NCI-H2081 (cell line): ENCODE measurements around the gene MAP10.

Experiments
- DNase-seq, 2 experiments: peaks; one replicate each; lab custom pipeline; 2025; lab: John Stamatoyannopoulos, UW

Gene MAP10

GRCh38 chr1:232795497-232796053 lies 9.6 kb upstream of the MAP10 start:
- no peak for DNase-seq

DNA sequence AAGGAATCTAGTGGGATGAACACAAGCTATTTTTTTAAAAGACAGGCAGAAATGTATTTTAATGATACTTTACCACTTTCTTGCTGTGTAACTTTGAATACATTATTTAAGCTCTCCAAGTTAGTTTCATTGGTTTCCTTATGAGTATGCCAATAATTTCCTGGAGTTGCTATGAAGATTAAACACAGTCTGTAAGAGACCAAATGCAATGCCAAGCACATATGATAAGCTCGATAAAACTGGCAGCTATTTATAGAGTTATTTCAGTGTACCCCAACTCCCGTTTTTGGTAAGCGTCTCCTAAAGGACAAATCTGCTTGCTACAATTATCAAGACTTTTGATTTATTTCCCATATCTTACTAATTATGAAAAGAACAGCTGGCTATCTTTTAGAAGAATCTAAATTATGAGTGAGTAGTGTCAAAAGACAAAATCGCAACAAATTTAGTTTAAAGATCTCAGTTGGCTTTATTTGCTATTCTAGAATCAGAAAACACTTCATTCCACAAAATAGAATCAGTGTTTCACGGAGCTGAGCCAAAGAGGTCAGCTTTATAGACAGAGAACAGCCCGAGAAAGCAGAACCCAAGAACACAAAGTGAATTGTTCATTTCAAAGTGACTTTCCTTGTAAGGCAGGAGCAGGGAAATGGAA lies 7.2 kb upstream of the MAP10 start:
- DNase-seq: no peak

DNA sequence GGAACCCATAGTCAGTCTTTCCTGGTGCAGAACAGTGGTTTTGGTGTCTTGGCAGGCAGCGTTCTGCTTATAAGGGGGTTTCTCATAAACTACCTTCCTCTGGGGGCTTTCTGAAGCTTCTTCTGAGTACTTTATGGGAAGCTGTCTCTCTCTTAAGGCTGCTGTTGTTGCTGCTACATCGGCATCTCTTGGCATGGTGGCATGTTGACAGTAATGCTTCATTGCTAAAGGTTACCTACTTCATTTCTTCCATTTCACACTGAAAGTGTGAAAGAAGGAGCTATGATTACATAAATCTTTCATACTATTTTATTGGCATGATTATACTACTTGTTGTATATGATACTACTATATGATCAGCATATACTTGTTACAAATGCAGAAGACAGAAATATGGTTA lies 6.3 kb upstream of the MAP10 start:
- no peak for DNase-seq

- DNase-seq: no peak
These were observed 932 bp downstream of the MAP10 start for GRCh38 chr1:232806186-232806510.

DNA sequence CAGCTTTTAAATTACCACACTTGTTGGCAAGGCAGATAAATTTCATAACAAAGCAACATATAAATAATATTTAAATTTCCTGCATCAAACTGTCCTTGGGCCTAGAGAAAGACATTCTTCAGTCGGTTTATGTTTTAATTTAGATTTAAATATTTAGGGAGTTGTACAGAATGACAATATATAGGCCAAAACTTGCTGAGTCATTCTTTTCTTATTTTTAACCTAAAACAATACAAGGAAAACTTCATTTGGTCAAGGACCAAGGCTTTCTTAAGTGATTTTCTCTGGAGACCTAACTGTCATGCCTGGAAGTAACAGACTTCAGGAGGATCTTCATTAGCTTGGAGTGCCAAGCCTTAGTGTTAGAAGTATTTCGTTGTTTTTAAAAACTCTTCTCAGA lies 5.6 kb downstream of the MAP10 start:
- DNase-seq: no peak

- DNase-seq: no peak
These were observed 7.3 kb downstream of the MAP10 start for GRCh38 chr1:232812560-232812959.

GRCh38 chr1:232813097-232813496 lies 7.9 kb downstream of the MAP10 start:
- DNase-seq: no peak

GRCh38 chr1:232813760-232814159 lies 8.5 kb downstream of the MAP10 start:
- no peak for DNase-seq

DNA sequence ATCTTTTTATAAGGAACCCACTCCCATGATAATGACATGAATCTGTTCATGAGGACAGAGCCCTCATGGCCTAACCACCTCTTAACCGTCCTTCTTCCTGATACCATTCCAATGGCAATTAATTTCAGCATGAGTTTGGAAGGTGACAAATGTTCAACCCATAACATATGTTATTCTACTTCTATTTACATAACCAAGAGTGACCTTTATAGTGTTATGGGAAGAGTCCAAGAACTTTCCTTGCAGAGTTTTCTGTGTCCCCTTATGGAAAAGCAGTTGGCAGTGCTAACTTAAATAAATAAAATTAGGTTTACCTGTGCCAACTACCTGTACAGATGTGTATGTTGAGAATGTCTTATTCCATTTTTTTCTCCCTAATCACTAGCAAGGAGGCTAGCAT lies 11.1 kb downstream of the MAP10 start:
- DNase-seq: no peak

GRCh38 chr1:232818040-232818439 lies 12.8 kb downstream of the MAP10 start:
- no peak for DNase-seq

DNA sequence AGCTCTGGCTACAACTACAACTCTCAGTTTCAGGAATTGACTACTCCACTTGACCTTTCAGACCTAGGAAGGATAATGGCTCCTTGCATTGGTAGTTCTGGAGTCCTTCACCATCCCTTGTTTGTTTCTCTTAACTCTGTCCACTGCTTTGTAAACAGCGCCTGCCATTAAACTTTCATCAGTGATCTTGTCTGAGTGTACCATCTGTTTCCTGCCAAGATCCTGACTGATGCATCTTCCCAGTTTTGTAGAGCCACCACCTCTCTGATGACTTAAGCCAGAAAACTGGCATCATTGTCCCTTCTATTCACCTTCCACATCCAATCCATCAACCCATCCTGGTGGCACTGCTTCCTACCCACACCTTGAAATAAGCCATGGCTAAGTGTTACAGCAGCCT lies 15.2 kb downstream of the MAP10 start:
- no peak for DNase-seq

DNA sequence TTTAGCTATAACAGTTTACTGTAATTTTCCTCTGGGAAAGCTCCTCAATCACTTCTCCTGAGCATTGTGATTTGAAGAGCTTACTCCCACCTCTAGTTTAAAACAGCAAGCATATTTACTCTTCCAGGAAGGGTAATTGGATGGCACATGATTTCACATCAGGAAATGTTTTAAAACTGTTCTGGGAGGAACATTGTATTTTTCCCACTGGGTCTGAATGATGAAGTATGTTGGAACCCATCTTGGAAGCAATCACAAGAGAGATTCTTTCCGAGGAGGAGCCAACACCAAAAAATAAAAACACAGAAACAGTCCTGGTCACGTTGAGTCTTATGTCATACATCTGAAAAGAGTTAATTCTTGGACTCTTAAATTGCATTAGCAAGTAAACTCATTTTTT lies 17.3 kb downstream of the MAP10 start:
- DNase-seq: no peak

DNA sequence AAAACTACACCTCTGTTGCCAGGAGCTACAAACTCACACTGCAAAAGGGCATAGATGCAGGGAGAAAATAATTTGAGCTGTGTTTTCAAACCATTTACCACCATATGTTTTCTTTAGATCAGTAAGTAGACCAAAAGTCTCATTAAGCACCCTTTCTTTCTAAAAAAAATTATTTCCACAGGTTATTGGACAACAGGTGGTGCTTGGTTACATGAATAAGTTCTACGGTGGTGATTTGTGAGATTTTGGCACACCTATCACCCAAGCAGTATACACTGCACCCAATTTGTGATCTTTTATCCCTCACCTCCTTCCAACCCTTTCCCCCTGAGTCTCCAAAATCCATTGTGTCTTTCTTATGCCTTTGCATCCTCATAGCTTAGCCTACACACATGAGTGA lies 21.1 kb downstream of the MAP10 start:
- DNase-seq: no peak

DNA sequence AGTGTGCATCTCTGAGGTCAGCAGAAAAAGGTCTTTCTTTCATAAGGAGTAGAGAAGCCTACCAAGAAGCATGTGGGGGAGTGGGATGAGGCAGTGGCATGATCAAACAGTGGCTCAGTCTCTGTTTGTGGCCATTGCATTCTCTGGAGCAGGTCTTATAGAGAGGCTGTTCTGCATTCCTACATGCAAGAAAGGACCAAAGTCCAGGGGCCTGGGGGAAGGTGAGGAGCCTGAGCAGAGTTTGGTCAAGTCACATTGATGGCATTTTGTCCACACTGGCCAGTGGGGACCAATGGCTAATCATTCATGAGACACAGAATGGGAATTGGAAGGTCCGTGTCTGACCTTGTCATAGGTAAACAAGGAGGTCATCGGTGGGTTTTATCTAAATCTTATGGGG lies 25.4 kb downstream of the MAP10 start:
- no peak for DNase-seq

GRCh38 chr1:232831895-232832294 lies 26.7 kb downstream of the MAP10 start:
- DNase-seq: no peak

DNA sequence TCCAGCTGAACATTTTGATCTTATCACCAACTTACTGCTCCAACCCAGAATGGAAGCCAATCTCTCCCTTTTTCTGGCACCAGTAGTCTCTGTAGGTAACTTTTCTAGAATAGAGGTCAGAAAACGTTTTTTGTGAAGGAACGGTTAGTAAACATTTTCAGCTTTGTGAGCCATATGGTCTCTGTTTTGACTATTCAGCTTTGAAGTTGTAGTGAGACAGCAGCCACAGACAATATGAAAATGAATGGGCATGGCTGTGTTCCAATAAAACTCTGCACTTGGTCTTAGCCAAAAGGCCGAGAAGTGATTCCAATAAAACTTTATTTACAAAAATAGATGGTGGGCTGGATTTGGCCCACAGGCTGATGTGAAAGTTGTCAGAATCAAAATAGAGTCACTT lies 28.9 kb downstream of the MAP10 start:
- DNase-seq: no peak

DNA sequence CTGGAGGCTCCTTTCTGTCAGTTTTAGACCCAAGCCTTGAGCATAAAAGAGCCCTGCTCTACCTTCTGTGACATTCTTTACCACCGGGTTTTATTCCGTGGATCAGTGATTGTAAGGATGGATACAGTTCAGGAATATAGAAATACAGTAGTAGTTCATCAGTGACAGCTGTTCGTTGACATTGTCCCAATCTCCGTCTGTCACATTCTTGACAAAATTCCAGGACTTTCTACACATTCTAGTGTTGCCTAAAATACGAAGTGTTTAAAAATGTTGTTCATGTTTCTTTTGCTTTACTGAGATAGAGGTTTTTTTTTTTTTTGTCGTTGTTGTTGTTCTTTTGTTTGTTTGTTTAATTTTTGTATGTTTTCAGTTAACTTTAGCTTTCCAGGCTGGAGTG lies 29.9 kb downstream of the MAP10 start:
- DNase-seq: no peak

DNA sequence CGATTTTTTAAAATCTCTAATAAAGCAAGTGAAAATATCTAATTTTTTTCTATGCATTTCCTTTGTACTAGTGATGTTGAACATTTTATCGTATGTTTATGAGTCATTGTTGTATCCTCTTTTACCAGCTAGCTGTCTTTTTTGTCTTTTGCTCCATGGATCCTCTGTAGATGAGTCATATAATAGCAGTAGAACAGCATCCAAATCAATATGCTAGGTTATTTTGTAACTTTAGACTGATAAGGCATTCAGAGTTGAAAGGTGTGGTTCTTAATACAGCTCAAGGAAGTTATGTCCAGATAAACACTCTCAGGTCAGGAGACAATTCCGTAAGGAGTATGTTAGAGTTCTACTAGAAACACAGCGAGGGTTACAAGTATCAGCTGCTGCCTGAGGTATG lies 31.9 kb downstream of the MAP10 start:
- no peak for DNase-seq

DNA sequence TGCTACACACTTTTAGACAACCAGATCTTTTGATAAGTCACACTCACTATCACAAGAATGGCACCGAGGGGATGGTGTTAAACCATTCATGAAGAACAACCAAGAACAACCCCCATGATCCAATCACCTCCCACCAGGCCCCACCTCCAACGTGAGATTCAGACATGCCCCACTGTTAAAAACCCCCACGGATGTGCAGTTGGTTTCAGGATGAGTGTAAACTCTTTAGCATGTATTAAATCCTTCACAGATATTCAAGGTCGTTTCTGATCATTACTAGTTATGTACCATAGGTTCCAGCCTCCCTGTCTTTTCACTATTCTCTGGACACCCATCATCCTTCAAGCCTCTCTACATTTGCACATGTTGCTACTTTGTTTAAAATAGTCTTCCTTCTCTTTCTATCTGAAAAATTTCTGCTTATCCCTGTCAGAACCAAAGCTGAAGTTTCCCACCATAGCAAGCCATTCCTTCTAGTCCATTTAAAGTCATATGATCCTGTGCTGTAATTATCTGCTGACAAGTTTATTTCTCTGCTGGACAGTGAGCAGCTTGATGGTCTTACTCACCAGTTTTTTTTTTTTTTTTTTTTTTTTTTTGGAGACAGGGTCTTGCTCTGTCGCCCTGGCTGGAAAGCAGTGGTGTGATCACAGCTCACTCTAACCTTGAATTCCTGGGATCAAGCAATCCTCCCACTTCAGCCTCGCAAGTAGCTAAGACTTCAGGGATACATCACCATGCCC lies 36.8 kb downstream of the MAP10 start:
- no peak for DNase-seq

DNA sequence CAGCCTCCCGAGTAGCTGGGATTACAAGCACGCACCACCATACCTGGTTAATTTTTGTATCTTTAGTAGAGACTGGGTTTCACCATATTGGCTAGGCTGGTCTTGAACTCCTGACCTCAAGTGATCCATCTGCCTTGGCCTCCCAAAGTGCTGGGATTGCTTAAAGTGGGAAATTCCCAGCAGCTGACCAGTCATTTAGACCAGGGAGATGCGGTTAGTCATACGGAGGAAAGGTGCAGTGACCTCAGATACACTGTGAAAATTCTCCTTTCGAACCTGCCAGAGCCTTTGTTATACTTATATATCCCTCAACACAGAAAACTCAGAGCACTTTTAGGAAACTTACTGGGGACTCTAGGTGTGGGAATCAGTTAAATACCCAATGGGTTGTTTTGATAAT lies 39.6 kb downstream of the MAP10 start:
- DNase-seq: no peak

DNA sequence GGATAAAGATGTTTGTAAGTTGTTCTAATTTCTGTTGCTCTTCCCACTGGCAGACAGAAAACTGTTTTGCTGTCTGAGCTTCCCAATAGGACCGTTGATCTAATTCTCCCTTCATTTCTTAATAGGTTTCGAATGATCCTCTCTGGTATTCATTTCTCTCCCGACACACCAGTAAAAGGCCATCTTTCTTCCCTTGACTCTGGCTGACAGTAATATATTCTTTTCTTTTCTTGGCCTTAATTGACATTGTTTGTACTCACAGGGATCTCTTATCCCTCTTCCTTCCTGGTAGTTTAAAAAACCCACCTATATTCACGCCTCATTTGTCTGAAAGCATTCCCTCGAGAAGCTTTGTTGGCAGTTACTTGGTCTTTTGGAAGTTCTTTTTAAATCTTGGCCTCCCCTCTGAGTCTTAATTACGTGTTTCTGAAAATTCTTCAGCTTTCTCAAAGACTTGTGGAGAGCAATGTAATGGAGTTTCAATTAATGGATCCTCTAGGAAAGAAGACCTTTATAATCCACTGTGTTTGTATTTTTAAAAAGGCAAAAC lies 40.3 kb downstream of the MAP10 start:
- DNase-seq: no peak

- no peak for DNase-seq
These were observed 46.3 kb downstream of the MAP10 start for GRCh38 chr1:232851532-232851931.

DNA sequence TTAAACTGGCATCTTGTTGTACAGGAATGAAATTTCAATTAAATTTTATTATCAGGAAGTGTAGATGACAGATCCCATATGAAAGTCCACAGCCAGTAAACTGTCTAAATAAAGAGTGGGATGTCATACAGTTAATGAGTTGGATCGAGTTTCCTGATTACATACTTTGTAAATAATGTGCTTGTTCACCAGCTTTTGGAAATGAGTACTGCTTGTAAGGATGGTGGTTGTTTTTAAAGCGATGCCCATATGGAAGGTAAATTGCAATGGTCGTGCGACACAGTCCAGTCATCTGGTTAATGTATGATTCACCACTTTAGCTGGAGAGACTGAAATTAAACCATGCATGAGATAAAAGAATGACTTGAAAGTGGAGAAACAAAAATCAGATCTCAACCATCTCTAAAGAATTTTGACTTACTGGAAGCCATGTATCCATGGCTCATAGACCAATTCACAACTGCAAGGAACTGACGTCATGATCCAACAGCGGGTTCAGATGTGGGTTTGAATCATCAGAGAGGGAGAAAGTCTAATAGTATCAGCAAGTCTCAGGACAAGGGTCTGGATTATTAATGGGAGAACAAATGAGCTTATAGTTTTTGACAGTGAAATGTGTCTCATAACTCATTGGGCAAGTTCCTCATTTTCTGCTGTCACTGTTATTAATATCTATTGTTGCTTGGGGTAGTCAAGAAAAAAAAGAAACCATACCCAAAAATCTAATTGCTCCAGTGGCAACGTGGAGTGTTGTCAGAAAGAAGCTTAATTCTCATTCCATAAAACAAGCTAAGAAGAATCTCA lies 49.0 kb downstream of the MAP10 start:
- peak in 1 of 2 experiments; percentile 47 for DNase-seq
